Smooth muscle cell (in vitro differentiated cells): Measurements from ENCODE around the gene BSND. TPM values are rescaled to one million over a fixed set of nuclear protein-coding genes. Genes with fewer than 3 reads are reported as not detected.
"Not testable (repeated sequence)": the region's sequence is repeated elsewhere in the genome, so short reads cannot be mapped to it uniquely, and the experiment has no call there.

Source experiments
- DNase-seq: peaks from one replicate; lab custom pipeline; 2025; ENCODE audit not compliant: unreplicated experiment; lab: John Stamatoyannopoulos, UW
- H2AFZ ChIP-seq: fragments of 200-600 bp; sonication (generic); 2 replicates; pipeline ENCODE4 v1.6.0; 2016; ENCODE audit warnings: antibody characterized with exemption, low read depth, mild to moderate bottlenecking
- H3F3A ChIP-seq: fragments of 200-600 bp; sonication (generic); 2 replicates; pipeline ENCODE4 v1.6.0; 2017; ENCODE audit warnings: antibody characterized with exemption, low read depth
- H3K27ac ChIP-seq: fragments of 200-600 bp; sonication (generic); 2 replicates; pipeline ENCODE4 v1.5.1; 2016; ENCODE audit warnings: low read depth, mild to moderate bottlenecking
- H3K27me3 ChIP-seq: fragments of 200-600 bp; sonication (generic); 2 replicates; pipeline ENCODE4 v1.6.1; 2016; ENCODE audit warnings: low read depth, mild to moderate bottlenecking
- H3K36me3 ChIP-seq: fragments of 200-600 bp; sonication (generic); 2 replicates; pipeline ENCODE4 v1.5.1; 2016; ENCODE audit warnings: low read depth
- H3K4me1 ChIP-seq: fragments of 200-600 bp; sonication (generic); 2 replicates; pipeline ENCODE4 v1.5.1; 2016; ENCODE audit warnings: low read depth
- H3K4me2 ChIP-seq: fragments of 200-600 bp; sonication (generic); 2 replicates; pipeline ENCODE4 v1.6.0; 2016; ENCODE audit warnings: mild to moderate bottlenecking
- H3K4me3 ChIP-seq: fragments of 200-600 bp; sonication (generic); 2 replicates; pipeline ENCODE4 v1.5.1; 2016; ENCODE audit warnings: mild to moderate bottlenecking
- H3K79me2 ChIP-seq: fragments of 200-600 bp; sonication (generic); 2 replicates; pipeline ENCODE4 v1.6.0; 2016; ENCODE audit warnings: low read depth, mild to moderate bottlenecking
- H3K9ac ChIP-seq: fragments of 200-600 bp; sonication (generic); 2 replicates; pipeline ENCODE4 v1.6.0; 2016; ENCODE audit warnings: low read depth
- H3K9me3 ChIP-seq: fragments of 200-600 bp; sonication (generic); replicated peaks from 2 replicates; pipeline ENCODE4 v1.5.1; 2016; ENCODE audit warnings: low read depth
- H4K20me1 ChIP-seq: fragments of 200-600 bp; sonication (generic); 2 replicates; pipeline ENCODE4 v1.6.0; 2016; ENCODE audit warnings: low read depth
- CTCF ChIP-seq: fragments of 200-600 bp; sonication (generic); IDR thresholded peaks from 2 replicates; pipeline ENCODE4 v1.5.1; 2017; ENCODE audit warnings: borderline replicate concordance, mild to moderate bottlenecking, antibody characterized with exemption; ENCODE audit not compliant: insufficient read depth, poor library complexity, severe bottlenecking
- whole genome bisulfite sequencing: methylation state at CpG from one replicate; pipeline ENCODE4 v1.1.7; 2016; ENCODE audit warnings: low lambda C conversion rate; 5-methylcytosine and 5-hydroxymethylcytosine counted together
- polyA plus RNA-seq: library from polyadenylated mRNA; unstranded; fragments of >200 nt; fragmentation: Nextera tagmentation; extraction: Ambion mirVana; gene quantifications from 2 replicates; pipeline ENCODE4 v1.2.1, GENCODE V29; 2016
- total RNA-seq: library from RNA; depleted of rRNA; stranded (reverse); fragments of >200 nt; gene quantifications from 2 replicates; pipeline ENCODE4 v1.2.3, GENCODE V29; 2014

The BSND gene
- total and polyA plus RNA-seq, 2 experiments from 2014 or later: not detected

DNA sequence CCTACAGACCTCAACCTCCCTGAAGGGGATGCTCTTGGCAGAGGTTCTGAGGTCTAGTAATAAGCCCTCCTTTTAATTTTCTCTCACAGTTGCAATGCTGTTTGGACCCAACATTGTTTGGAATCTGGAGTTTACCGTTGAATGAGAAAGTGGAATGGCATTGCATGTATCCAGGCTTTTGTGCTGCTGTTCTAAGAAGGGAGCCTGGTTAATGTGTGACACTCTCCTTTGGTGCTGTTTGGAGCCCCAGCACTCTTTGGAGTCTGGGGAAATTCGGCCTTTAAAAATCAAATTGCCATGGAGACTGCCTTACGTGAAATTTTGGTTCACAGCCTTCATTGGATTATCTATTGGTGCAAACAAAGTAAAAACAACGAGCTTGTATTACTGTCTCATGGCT, 42.0 kb upstream of the BSND start:
- no peak for DNase-seq
- Histone ChIP-seq H2AFZ (no peak overlapping the region), H3K27ac (no peak overlapping the region), H3F3A (no peaks in the 10 kb centered on the region), H3K27me3 (no peaks in the 10 kb centered on the region), H3K36me3 (no peaks in the 10 kb centered on the region), H3K79me2 (no peaks in the 10 kb centered on the region), H3K4me1 (no peaks in the 10 kb centered on the region), H3K9me3 (no peaks in the 10 kb centered on the region), H3K9ac (no peak overlapping the region), H3K4me3 (no peak overlapping the region), H4K20me1 (no peaks in the 10 kb centered on the region), H3K4me2 (no peak overlapping the region)
- no peak for TF ChIP-seq CTCF
- 89% methylated on average over 4 of the region's 4 CpGs for WGBS

DNA sequence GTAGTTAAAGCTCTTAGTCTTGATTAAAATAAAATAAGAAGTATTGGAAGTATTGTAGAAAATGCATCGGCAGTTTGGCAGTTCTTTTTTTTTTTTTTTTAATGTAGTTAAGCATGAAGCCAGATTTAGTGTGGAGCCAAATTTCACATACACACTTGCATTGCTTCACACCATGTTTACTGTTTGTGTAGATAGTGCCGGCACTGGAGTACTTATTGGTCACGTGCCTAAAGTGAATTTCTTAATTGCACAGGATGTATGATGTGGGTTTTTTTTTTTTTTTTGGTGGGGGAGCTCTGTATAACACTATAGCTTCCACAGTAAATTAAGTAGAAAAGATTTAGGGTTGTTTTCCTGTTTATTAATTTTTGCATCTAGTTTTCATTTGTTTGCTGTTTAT, 39.5 kb upstream of the BSND start:
- no peaks in the 10 kb centered on the region for H3K27me3 ChIP-seq
- H3K4me1 ChIP-seq: no peaks in the 10 kb centered on the region
- H4K20me1 ChIP-seq: no peaks in the 10 kb centered on the region
- DNase-seq: no peak
- WGBS: 89% methylated on average over 3 of the region's 3 CpGs
- H3K9me3 ChIP-seq: no peaks in the 10 kb centered on the region
- H2AFZ ChIP-seq: no peak overlapping the region
- H3F3A ChIP-seq: no peaks in the 10 kb centered on the region
- no peak overlapping the region for H3K4me3 ChIP-seq
- TF ChIP-seq CTCF: no peak
- H3K9ac ChIP-seq: no peak overlapping the region
- H3K4me2 ChIP-seq: no peak overlapping the region
- H3K79me2 ChIP-seq: no peaks in the 10 kb centered on the region
- no peak overlapping the region for H3K27ac ChIP-seq
- no peaks in the 10 kb centered on the region for H3K36me3 ChIP-seq

- H3K9me3 ChIP-seq: no peaks in the 10 kb centered on the region
- H3K4me3 ChIP-seq: no peak overlapping the region
- no peaks in the 10 kb centered on the region for H3K27me3 ChIP-seq
- H3K4me2 ChIP-seq: no peak overlapping the region
- no peak overlapping the region for H3K9ac ChIP-seq
- H3K27ac ChIP-seq: no peak overlapping the region
- no peaks in the 10 kb centered on the region for H3K36me3 ChIP-seq
- H3F3A ChIP-seq: no peaks in the 10 kb centered on the region
- no peaks in the 10 kb centered on the region for H4K20me1 ChIP-seq
- no peak overlapping the region for H2AFZ ChIP-seq
- DNase-seq: no peak
- H3K4me1 ChIP-seq: no peaks in the 10 kb centered on the region
- 69% methylated on average over 4 of the region's 4 CpGs for WGBS
- no peak for TF ChIP-seq CTCF
- no peaks in the 10 kb centered on the region for H3K79me2 ChIP-seq
These were observed 35.9 kb upstream of the BSND start for GRCh38 chr1:54962612-54963395.

DNA sequence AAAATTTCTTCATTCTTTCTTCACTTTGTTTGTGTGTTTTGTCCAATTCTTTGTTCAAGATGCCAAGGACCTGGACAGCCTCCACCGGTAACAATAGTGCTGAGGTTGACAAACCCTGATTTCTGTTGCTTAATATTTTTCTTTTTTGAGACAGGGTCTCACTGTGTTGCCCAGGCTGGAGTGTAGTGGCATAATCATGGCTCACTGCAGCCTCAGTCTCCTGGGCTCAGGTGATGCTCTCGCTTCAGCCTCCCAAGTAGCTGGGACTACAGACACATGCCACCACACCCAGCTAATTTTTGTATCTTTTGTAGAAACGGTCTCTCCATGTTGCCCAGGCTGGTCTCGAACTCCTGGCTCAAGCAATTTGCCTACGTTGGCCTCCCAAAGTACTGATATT, 34.9 kb upstream of the BSND start:
- H3K4me1 ChIP-seq, DNase-seq, H3K4me2 ChIP-seq, H3K4me3 ChIP-seq, H3K27me3 ChIP-seq, H3K27ac ChIP-seq, H3K9me3 ChIP-seq, H3K36me3 ChIP-seq, H3K79me2 ChIP-seq, H2AFZ ChIP-seq, H4K20me1 ChIP-seq, H3F3A ChIP-seq, H3K9ac ChIP-seq: not testable (repeated sequence)
- WGBS: 91% methylated on average over 5 of the region's 5 CpGs
